ENCODE data around the gene C6orf136.
A peak's percentile ranks its signal among the peaks of the same experiment; 100 is the strongest.

C6orf136 gene

GRCh38 chr6:30664994-30665767 is 18.2 kb downstream of the C6orf136 start:
- no peak for DNase-seq

DNA sequence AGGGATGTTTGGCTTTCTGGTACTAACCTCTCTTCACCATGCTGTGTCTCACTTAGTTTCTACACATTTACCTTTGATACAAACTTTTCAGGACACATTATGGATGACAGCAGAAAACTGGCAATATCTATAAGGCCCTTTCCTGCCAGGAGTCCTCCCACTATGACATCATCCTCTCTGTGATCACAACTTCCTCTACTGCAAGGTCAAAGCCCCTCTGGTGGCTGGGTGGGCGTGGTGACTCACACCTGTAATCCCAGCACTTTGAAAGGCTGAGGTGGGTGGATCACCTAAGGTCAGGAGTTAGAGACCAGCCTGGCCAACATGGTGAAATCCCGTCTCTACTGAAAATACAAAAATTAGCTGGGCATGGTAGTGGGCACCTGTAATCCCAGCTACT is 19.4 kb downstream of the C6orf136 start:
- peak; percentile 61 for DNase-seq

GRCh38 chr6:30670760-30671527 is 24.0 kb downstream of the C6orf136 start:
- no peak for DNase-seq

DNA sequence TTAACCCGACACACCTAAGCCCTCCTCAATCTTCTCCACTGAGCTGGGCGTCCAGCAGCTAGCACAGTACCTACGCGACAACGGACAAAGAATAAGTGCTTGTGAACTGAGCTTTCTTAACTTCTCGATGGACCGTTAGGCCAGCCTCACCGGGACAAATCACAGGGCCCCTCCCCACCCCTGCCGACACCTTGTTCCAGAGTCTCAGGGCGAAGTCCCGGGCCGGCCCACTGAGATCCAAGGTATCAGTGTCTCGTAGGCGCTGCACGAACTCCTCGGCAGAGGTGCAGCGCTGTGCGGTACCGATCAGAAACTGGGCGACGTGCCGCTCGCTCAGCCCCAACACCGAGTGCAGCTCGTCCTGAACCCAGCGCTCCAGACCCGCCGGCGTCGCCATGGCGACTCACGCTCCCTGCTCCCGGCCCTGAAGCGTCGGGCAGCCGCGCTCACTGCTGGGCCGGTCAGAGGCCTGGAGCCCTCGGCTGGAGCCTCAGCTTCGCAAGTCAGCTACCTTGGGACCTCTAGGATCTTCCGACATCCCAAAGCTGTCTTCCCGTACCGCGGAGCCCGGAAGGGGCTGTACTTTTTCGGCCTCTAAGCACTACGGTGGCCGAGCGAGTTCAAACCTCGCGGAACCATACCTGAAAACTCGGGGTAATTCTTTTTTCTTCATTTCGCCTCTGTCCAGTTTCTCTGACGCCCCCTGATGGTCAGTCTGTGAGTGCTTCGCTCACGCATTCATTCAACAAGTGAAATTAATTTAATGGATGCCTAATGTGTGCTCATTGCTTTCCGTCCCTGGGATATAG is 25.7 kb downstream of the C6orf136 start, which contains the start of gene DHX16:
Gene DHX16, minus strand, starts transcription at position 562 of the 809 bp plus-strand sequence. Its CDS starts 165 bp downstream, at position 397.
- DNase-seq: peak; percentile 89

- DNase-seq: no peak
These were observed 29.8 kb downstream of the C6orf136 start for GRCh38 chr6:30676660-30677285.

DNA sequence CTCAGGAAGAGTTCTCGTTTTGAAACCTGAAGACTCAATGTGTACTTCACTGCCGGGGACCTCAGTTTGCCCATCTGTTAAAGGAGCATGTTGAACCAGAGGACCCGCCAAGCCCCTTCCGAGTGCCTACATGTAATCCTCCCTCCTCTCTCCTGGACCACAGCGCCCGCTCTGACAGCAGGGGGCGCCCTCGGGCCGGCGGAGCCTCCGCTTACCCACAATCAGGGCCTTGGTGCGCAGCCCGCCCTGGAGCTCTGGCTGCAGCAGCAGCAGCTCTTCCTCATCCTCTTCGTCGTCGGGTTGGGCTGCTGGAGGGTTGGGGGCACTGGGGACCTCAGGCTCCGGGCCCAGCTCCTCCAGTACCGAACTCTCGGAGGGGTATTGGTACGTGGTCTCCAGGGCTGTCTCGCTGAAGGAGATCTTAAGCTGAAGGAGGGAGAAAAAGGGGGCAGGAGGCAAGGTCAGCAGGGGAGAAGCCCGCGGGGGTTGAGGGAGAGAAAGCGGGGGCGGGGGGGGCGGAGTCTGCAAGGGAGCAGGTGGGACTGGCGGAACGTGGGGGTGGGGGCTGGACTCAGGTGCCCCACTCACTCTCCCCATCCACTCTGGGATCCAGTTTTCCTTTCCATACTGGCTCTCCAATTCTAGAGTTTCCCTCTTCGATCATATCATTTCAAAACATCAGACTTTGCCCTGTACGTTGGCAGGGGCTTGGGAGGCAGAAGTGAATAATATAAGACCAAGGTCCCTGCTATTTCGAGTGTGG is 32.2 kb downstream of the C6orf136 start:
- peak; percentile 89 for DNase-seq

DNA sequence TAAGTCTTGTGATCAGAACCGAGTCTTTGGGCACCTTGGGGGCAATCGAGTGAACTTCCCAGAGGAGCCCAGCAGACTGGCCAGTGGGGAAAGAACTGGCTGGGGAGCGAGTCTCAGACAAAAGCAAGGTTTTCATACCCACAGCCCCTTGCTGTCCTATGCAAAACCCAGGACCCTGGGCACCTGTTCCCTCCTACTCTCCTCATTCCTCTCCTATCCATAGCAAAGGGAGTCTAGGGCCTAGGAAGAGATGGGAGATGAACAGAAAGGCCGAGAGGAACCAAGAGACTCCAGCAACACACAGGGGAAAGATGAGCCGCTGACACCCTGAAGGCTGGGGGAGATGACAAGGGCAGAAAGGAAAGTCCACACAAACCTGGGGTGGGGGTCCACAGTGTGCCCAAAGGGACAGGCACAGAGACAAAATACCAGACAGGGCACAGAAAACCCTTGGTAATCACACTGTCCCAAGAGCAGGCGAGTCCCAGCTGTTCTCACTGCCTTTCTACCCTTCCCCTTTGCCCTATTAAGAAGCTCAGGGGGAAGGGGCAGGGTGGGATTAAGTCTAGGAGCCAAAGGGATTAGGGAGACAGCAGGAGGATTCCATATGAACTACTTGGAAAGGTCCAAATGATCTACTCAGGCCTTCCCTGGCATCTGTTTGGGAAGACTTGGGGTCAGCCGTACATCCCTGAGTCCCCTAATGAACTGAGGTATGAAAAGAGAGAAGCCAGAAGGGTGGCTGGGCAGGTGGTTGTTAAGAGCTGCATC is 33.0 kb downstream of the C6orf136 start:
- DNase-seq: no peak

- no peak for DNase-seq
These were observed 34.8 kb downstream of the C6orf136 start for GRCh38 chr6:30681766-30682142.

- peak; percentile 89 for DNase-seq
These were observed 35.5 kb downstream of the C6orf136 start for GRCh38 chr6:30682143-30683117.

- no peak for DNase-seq
These were observed 36.4 kb downstream of the C6orf136 start for GRCh38 chr6:30683183-30683979.

DNA sequence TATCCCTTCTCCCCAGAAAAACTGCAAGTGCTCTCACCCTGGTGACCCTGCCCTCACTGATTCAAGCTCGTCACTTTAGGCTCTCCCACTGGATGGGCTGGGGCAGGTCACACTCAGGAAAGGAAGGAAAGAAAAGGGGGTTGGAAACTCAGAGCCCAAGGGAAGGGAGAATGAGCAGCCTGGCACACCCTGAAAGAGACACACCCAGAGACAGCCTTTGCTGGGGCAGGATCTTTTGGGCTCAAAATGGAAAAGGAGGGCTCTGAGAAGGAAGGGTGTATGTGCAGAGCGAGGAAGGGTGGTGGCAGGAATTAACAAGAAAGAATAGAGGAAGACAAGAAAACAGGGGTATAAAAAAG is 37.0 kb downstream of the C6orf136 start:
- no peak for DNase-seq

- peak; percentile 58 for DNase-seq
These were observed 37.6 kb downstream of the C6orf136 start for GRCh38 chr6:30684386-30685156.

DNA sequence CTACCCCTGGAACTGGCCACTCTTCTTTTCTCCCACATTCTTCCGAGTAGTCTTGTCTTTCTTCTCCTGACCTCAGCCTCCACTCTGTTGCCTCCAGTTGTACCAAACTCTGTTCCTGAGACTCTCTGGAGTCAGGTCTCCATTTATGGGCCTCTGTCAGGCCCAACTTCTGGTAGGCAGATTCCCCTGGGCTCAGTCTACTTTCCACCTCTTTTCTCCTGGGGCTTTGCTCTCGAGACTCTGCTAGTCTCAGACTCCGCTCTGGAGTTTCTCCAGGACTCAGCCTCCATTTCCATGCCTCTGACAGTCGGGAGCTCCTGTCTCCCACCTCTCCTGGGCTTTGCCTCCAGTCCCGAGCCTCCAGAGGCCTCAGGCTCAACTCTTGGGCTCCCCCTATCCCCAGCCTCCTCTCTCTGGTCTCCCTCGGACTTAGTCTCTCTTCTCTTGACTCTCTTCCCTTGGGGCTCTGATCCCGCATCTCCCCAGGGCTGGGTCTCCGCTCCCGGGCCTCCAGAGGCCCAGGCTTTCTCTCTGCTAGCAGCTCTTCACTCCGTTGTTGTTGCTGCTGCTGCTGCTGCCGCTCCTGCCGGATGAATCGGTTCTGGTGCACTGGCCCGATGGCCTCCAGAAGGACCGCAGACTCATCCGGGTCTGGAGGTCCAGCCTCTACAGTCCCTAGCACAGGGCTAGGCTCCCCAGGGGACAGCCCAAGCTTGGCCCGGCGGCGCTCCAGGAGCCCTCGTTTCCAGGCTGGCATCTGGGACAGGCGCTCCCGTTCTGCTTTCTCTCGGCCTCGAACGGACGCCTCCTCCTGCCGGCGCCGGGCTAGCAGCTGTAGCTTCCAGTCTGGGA is 38.5 kb downstream of the C6orf136 start:
- no peak for DNase-seq

GRCh38 chr6:30686009-30686907 is 39.3 kb downstream of the C6orf136 start, which contains the start of gene PPP1R18:
Gene PPP1R18, minus strand, starts transcription at chr6:30686645. Its CDS starts 627 bp downstream, at chr6:30686018.
- DNase-seq: peak; percentile 83

DNA sequence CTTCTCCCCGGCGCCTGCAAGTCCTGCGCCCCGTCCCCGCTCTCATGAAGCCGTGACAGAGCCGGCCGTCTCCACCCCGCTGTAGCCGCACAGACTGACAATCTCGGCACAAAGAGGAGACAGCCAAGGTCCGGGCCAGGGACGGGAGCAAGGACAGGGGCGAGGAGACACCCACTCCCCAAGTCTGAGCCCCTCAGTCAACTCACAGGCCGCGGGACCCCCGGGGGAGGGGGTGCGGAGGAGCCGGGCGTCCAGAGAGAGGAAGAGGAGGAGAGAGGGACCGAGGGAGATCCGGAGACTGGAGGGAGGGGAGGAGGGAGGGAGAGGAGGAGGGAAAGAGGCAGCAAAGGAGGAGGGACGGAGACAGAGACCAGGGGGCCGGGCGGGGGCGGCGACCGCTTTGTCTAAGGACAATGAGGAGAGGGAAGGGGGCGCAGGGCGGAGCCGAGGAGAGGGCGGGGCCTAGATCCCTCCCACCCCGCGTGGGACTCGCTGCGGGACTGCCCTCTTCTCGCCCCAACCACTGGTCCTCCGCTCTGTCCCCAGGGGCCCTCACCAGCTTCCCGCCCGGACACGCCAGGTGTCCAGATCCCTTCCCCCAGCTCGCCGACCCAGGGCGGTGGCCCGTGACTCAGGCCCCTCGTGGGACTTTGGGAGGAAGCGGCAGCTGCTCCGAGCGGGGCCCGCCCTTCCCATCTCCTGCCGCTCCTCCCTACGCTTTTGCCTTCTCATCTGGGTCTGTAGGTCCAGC is 40.1 kb downstream of the C6orf136 start:
- DNase-seq: peak; percentile 87
